Neutrophil (primary cell): ENCODE results near the gene HSPB9.
A peak's percentile ranks its signal among the peaks of the same experiment; 100 is the strongest.

Experiments
- H3K27ac ChIP-seq: fragments of 200-600 bp; sonication (generic); 2 replicates; pipeline ENCODE4 v1.5.1; 2016; ENCODE audit warnings: mild to moderate bottlenecking, moderate library complexity
- H3K27me3 ChIP-seq: fragments of 200-600 bp; sonication (generic); 2 replicates; pipeline ENCODE4 v1.6.0; 2016; ENCODE audit warnings: mild to moderate bottlenecking
- H3K36me3 ChIP-seq: fragments of 200-600 bp; sonication (generic); 2 replicates; pipeline ENCODE4 v1.5.1; 2017
- H3K4me1 ChIP-seq, 2 experiments: fragments of 200-600 bp in 1 of 2; sonication (generic) in 1 of 2; 1 replicate in 1 of 2; 2 replicates in 1 of 2; pipeline versions ENCODE4 v1.5.1 to v1.6.1; 2013 to 2016; ENCODE audit warnings: low read depth in 1 of 2, low read length in 1 of 2, mild to moderate bottlenecking in 1 of 2, moderate library complexity in 1 of 2; ENCODE audit not compliant: control insufficient read depth in 1 of 2, insufficient read depth in 1 of 2
- H3K4me3 ChIP-seq, 2 experiments: fragments of 200-600 bp in 1 of 2; sonication (generic) in 1 of 2; 1 replicate in 1 of 2; 2 replicates in 1 of 2; pipeline ENCODE4 v1.5.1; 2013 to 2016; ENCODE audit warnings: low read depth in 1 of 2, low read length in 1 of 2, mild to moderate bottlenecking in 1 of 2, moderate library complexity in 1 of 2
- H3K9me3 ChIP-seq: fragments of 200-600 bp; sonication (generic); 2 replicates; pipeline ENCODE4 v1.5.1; 2016
- CTCF ChIP-seq: fragments of 200-600 bp; sonication (generic); IDR thresholded peaks from 2 replicates; pipeline ENCODE4 v1.5.1; 2016; ENCODE audit warnings: antibody characterized with exemption

HSPB9 gene

GRCh38 chr17:42120770-42121769 lies 1.5 kb upstream of the HSPB9 start, which contains the start of gene KAT2A:
Gene KAT2A, minus strand, starts transcription at chr17:42121367. Its CDS starts 63 bp downstream, at chr17:42121304.
- Histone ChIP-seq H3K27ac (no peak within 1 kb of the TSS), H3K27me3 (no peaks in the 10 kb centered on the region), H3K36me3 (peaks cover 29% of the 10 kb centered on the region), H3K9me3 (no peaks in the 10 kb centered on the region), H3K4me1 (peaks cover 6 to 13% of the 10 kb centered on the region in 2 experiments), H3K4me3 (peak within 1 kb of the TSS; percentile 29 to 53)
- no peak for TF ChIP-seq CTCF

- Histone ChIP-seq H3K4me3 (no peak overlapping the region), H3K36me3 (peaks cover 61% of the 10 kb centered on the region), H3K9me3 (no peaks in the 10 kb centered on the region), H3K27me3 (no peaks in the 10 kb centered on the region), H3K4me1 (peaks cover 6 to 13% of the 10 kb centered on the region in 2 experiments), H3K27ac (peak overlapping the region; percentile 25)
- TF ChIP-seq CTCF = no peak
Measured at GRCh38 chr17:42124256-42124655, 1.7 kb downstream of the HSPB9 start.

- H3K36me3 ChIP-seq = peaks cover 74% of the 10 kb centered on the region
- H3K27ac ChIP-seq = no peak overlapping the region
- no peak overlapping the region for H3K4me3 ChIP-seq
- H3K9me3 ChIP-seq = no peaks in the 10 kb centered on the region
- peaks cover 6 to 10% of the 10 kb centered on the region in 2 experiments for H3K4me1 ChIP-seq
- no peak for TF ChIP-seq CTCF
- no peaks in the 10 kb centered on the region for H3K27me3 ChIP-seq
Measured at GRCh38 chr17:42125565-42125964, 3.0 kb downstream of the HSPB9 start.

GRCh38 chr17:42126836-42127235 lies 4.2 kb downstream of the HSPB9 start:
- Histone ChIP-seq H3K27me3 (no peaks in the 10 kb centered on the region), H3K9me3 (no peaks in the 10 kb centered on the region), H3K4me3 (no peak overlapping the region), H3K4me1 (peaks cover 10 to 11% of the 10 kb centered on the region in 2 experiments), H3K36me3 (peaks cover 78% of the 10 kb centered on the region), H3K27ac (peak overlapping the region; percentile 22)
- TF ChIP-seq CTCF = no peak

GRCh38 chr17:42127414-42127813 lies 4.8 kb downstream of the HSPB9 start:
- no peaks in the 10 kb centered on the region for H3K9me3 ChIP-seq
- no peaks in the 10 kb centered on the region for H3K27me3 ChIP-seq
- TF ChIP-seq CTCF = no peak
- peaks cover 74% of the 10 kb centered on the region for H3K36me3 ChIP-seq
- no peak overlapping the region for H3K27ac ChIP-seq
- peaks cover 15 to 16% of the 10 kb centered on the region in 2 experiments for H3K4me1 ChIP-seq
- no peak overlapping the region for H3K4me3 ChIP-seq
